GM18498 (cell line): ENCODE measurements around the gene CENPI.
"Not testable (repeated sequence)": the region's sequence is repeated elsewhere in the genome, so short reads cannot be mapped to it uniquely, and the experiment has no call there.

Experiments used
- ATAC-seq: cut with Tn5 transposase; IDR thresholded peaks from one replicate; pipeline ENCODE4 v1.9.1; 2021; ENCODE audit warnings: mild to moderate bottlenecking, moderate library complexity; ENCODE audit not compliant: unreplicated experiment

Gene CENPI

GRCh38 chrX:101097546-101098453 is at the start of gene CENPI:
Gene CENPI (plus strand): TSS chrX:101098204. CDS start chrX:101101071, 2,867 bp downstream.
- ATAC-seq = peak; percentile 100

- no peak for ATAC-seq
Measured at GRCh38 chrX:101051153-101051548, 46.9 kb upstream of the CENPI start.

- ATAC-seq = peak; percentile 95
Measured at GRCh38 chrX:101051549-101052302, 46.3 kb upstream of the CENPI start, which contains the start of gene TRMT2B. Gene TRMT2B (minus strand): TSS chrX:101052111. CDS start chrX:101042289, 9,822 bp downstream.

- ATAC-seq = not testable (repeated sequence)
Measured at GRCh38 chrX:101056551-101056950, 41.5 kb upstream of the CENPI start.

- peak; percentile 78 for ATAC-seq
Measured at GRCh38 chrX:101057093-101057714, 40.8 kb upstream of the CENPI start.

- ATAC-seq = no peak
Measured at GRCh38 chrX:101062176-101062575, 35.8 kb upstream of the CENPI start.

GRCh38 chrX:101071582-101071981 is 26.4 kb upstream of the CENPI start:
- ATAC-seq = no peak

- no peak for ATAC-seq
Measured at GRCh38 chrX:101078716-101079598, 19.0 kb upstream of the CENPI start, which contains the start of gene TMEM35A. Gene TMEM35A (plus strand): TSS chrX:101078879. CDS start chrX:101079003, 124 bp downstream.

- ATAC-seq = no peak
Measured at GRCh38 chrX:101079736-101080270, 18.2 kb upstream of the CENPI start.

- ATAC-seq = no peak
Measured at GRCh38 chrX:101080326-101081124, 17.5 kb upstream of the CENPI start.

- no peak for ATAC-seq
Measured at GRCh38 chrX:101081231-101081630, 16.8 kb upstream of the CENPI start.

- ATAC-seq = no peak
Measured at GRCh38 chrX:101091817-101092216, 6.2 kb upstream of the CENPI start.

- ATAC-seq = no peak
Measured at GRCh38 chrX:101108284-101108683, 10.3 kb downstream of the CENPI start.

GRCh38 chrX:101117701-101118100 is 19.7 kb downstream of the CENPI start:
- ATAC-seq = no peak

GRCh38 chrX:101136235-101136634 is 38.2 kb downstream of the CENPI start:
- no peak for ATAC-seq
